HG02642 (cell line): ENCODE results near the gene LMAN2.
"Not testable (repeated sequence)": the region's sequence is repeated elsewhere in the genome, so short reads cannot be mapped to it uniquely, and the experiment has no call there.

Source experiments
- ATAC-seq: cut with Tn5 transposase; IDR thresholded peaks from one replicate; pipeline ENCODE4 v1.9.1; 2021; ENCODE audit warnings: mild to moderate bottlenecking; ENCODE audit not compliant: unreplicated experiment, poor library complexity

LMAN2 gene

GRCh38 chr5:177353093-177353492, 1.6 kb upstream of the LMAN2 start:
- ATAC-seq = no peak

GRCh38 chr5:177350776-177351391, 584 bp downstream of the LMAN2 start:
- no peak for ATAC-seq

- no peak for ATAC-seq
These were observed 1.7 kb downstream of the LMAN2 start for GRCh38 chr5:177349762-177350161.

GRCh38 chr5:177349362-177349647, 2.2 kb downstream of the LMAN2 start:
- ATAC-seq = no peak

GRCh38 chr5:177347699-177348098, 3.8 kb downstream of the LMAN2 start:
- ATAC-seq = no peak

GRCh38 chr5:177346820-177347219, 4.6 kb downstream of the LMAN2 start:
- ATAC-seq = no peak

- no peak for ATAC-seq
These were observed 6.6 kb downstream of the LMAN2 start for GRCh38 chr5:177344891-177345290.

GRCh38 chr5:177343777-177344176, 7.7 kb downstream of the LMAN2 start:
- no peak for ATAC-seq

- ATAC-seq = not testable (repeated sequence)
These were observed 8.5 kb downstream of the LMAN2 start for GRCh38 chr5:177343000-177343399.

GRCh38 chr5:177339107-177339638, 12.3 kb downstream of the LMAN2 start:
- no peak for ATAC-seq

GRCh38 chr5:177338251-177339106, 13.0 kb downstream of the LMAN2 start:
- ATAC-seq = no peak

- ATAC-seq = no peak
These were observed 14.6 kb downstream of the LMAN2 start for GRCh38 chr5:177336603-177337494.

- no peak for ATAC-seq
These were observed 15.4 kb downstream of the LMAN2 start for GRCh38 chr5:177336112-177336511.

GRCh38 chr5:177335701-177336065, 15.8 kb downstream of the LMAN2 start:
- no peak for ATAC-seq

GRCh38 chr5:177334781-177335700, 16.4 kb downstream of the LMAN2 start:
- no peak for ATAC-seq

- ATAC-seq = no peak
These were observed 17.3 kb downstream of the LMAN2 start for GRCh38 chr5:177334155-177334551.

- no peak for ATAC-seq
These were observed 17.9 kb downstream of the LMAN2 start for GRCh38 chr5:177333420-177334154.

GRCh38 chr5:177332896-177333260, 18.6 kb downstream of the LMAN2 start:
- ATAC-seq = no peak
